GM21576 (cell line): ENCODE data around the gene PRR5L.
A peak's percentile ranks its signal among the peaks of the same experiment; 100 is the strongest.

Source experiments
- ATAC-seq: cut with Tn5 transposase; IDR thresholded peaks from one replicate; pipeline ENCODE4 v1.9.1; 2021; ENCODE audit warnings: mild to moderate bottlenecking, moderate library complexity; ENCODE audit not compliant: unreplicated experiment

The PRR5L gene

GRCh38 chr11:36431429-36432092 lies 135.5 kb downstream of the PRR5L start:
- no peak for ATAC-seq

GRCh38 chr11:36432093-36432469 lies 136.0 kb downstream of the PRR5L start:
- ATAC-seq: no peak

GRCh38 chr11:36432738-36433137 lies 136.7 kb downstream of the PRR5L start:
- ATAC-seq: no peak

GRCh38 chr11:36436064-36436463 lies 140.0 kb downstream of the PRR5L start:
- no peak for ATAC-seq

- ATAC-seq: no peak
These were observed 140.5 kb downstream of the PRR5L start for GRCh38 chr11:36436589-36436988.

- no peak for ATAC-seq
These were observed 141.3 kb downstream of the PRR5L start for GRCh38 chr11:36437413-36437812.

- ATAC-seq: no peak
These were observed 142.0 kb downstream of the PRR5L start for GRCh38 chr11:36438126-36438525.

GRCh38 chr11:36441610-36442208 lies 145.6 kb downstream of the PRR5L start:
- peak; percentile 93 for ATAC-seq

GRCh38 chr11:36443661-36444060 lies 147.6 kb downstream of the PRR5L start:
- ATAC-seq: no peak

- ATAC-seq: no peak
These were observed 150.0 kb downstream of the PRR5L start for GRCh38 chr11:36446135-36446534.

GRCh38 chr11:36447514-36447913 lies 151.4 kb downstream of the PRR5L start:
- ATAC-seq: no peak

GRCh38 chr11:36447947-36448346 lies 151.9 kb downstream of the PRR5L start:
- no peak for ATAC-seq

- ATAC-seq: peak; percentile 8
These were observed 153.5 kb downstream of the PRR5L start for GRCh38 chr11:36449561-36450096.

- ATAC-seq: peak; percentile 68
These were observed 154.1 kb downstream of the PRR5L start for GRCh38 chr11:36450110-36450572.

- ATAC-seq: no peak
These were observed 155.0 kb downstream of the PRR5L start for GRCh38 chr11:36451045-36451444.

GRCh38 chr11:36451681-36452080 lies 155.6 kb downstream of the PRR5L start:
- no peak for ATAC-seq

GRCh38 chr11:36452236-36452940 lies 156.3 kb downstream of the PRR5L start:
- no peak for ATAC-seq

- no peak for ATAC-seq
These were observed 156.9 kb downstream of the PRR5L start for GRCh38 chr11:36452961-36453360.

- ATAC-seq: no peak
These were observed 157.6 kb downstream of the PRR5L start for GRCh38 chr11:36453678-36454077.

- ATAC-seq: no peak
These were observed 158.5 kb downstream of the PRR5L start for GRCh38 chr11:36454551-36454940.

- no peak for ATAC-seq
These were observed 159.0 kb downstream of the PRR5L start for GRCh38 chr11:36454941-36455631.
